Calu3 (cell line): ENCODE measurements around the gene SCRN3. TPM values are rescaled to one million over a fixed set of nuclear protein-coding genes. Genes with fewer than 3 reads are reported as not detected.

ENCODE experiments used
- BruUV-seq: library from RNA; stranded (reverse); fragments of 400-500 nt; replicated peaks from 2 replicates; lab custom pipeline; 2021; lab: Mats Ljungman, UMichigan
- CTCF ChIA-PET: fragments of 300-600 bp; sonication (Branson Sonifier 250); formaldehyde crosslinking; loops from one replicate; lab custom pipeline; 2022; ENCODE audit warnings: antibody characterized with exemption; lab: Charles Lee
- DNase-seq: peaks from one replicate; pipeline ENCODE4 v3.0.0; 2022
- H3K27ac Mint-ChIP-seq: one replicate; pipeline ENCODE4 v1.8.0; 2022; ENCODE audit warnings: mixed read lengths; ENCODE audit not compliant: unreplicated experiment
- H3K27me3 Mint-ChIP-seq: one replicate; pipeline ENCODE4 v1.8.0; 2022; ENCODE audit warnings: mixed read lengths; ENCODE audit not compliant: unreplicated experiment
- H3K36me3 Mint-ChIP-seq: one replicate; pipeline ENCODE4 v1.8.0; 2022; ENCODE audit warnings: mild to moderate bottlenecking, moderate library complexity, mixed read lengths; ENCODE audit not compliant: insufficient read depth, unreplicated experiment
- H3K4me1 Mint-ChIP-seq: one replicate; pipeline ENCODE4 v1.8.0; 2022; ENCODE audit warnings: mild to moderate bottlenecking, low read depth, mixed read lengths; ENCODE audit not compliant: unreplicated experiment
- H3K4me3 Mint-ChIP-seq: one replicate; pipeline ENCODE4 v1.8.0; 2022; ENCODE audit warnings: mild to moderate bottlenecking, low read depth, moderate library complexity, mixed read lengths; ENCODE audit not compliant: unreplicated experiment
- H3K9me3 Mint-ChIP-seq: one replicate; pipeline ENCODE4 v1.8.0; 2022; ENCODE audit warnings: low read depth, mixed read lengths; ENCODE audit not compliant: unreplicated experiment
- intact Hi-C: fragments of 100-400 bp; cut with micrococcal nuclease; formaldehyde crosslinking; loops from one replicate; pipeline ENCODE4 v1.10.0; 2022; ENCODE audit not compliant: unreplicated experiment
- total RNA-seq: library from RNA; stranded (reverse); gene quantifications from 2 replicates; pipeline ENCODE4 v1.2.3, GENCODE V29; 2022
- TF ChIP-seq, protein P1 (sequence below): fragments of 200-600 bp; IDR thresholded peaks from one replicate; pipeline ENCODE4 v1.8.0; 2022; ENCODE audit warnings: antibody characterized with exemption; ENCODE audit not compliant: unreplicated experiment

Gene SCRN3
- total RNA-seq, 1 experiment from 2014 or later: 31.5 TPM

DNA sequence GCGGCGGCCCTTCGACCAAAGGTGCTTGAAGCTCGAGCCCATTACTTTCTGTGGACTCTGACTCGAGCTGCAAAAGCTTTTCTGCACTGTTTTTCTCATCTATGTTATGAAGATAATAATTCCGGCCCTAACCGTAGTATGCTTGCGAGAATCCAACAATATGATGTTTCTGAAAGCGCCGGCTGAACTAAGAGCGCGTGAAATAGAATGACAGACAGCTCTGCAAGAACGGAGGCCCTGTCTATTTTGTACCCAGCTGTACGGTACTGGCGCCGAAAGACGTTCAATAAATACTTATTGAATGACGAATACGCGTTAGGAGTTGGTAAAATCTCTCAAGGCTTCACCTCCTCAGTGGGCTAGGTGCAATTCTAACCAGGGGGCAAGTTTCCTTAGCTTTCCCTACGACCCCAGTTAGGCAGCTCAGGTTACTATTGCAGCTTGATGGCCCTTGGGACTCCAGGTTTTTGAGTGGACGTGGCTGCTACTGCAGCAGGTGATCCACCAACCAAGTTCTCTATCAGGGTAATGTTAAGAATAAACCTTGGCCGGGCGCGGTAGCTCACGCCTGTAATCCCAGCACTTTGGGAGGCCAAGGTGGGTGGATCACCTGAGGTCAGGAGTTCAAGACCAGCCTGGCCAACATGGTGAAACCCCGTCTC lies 570 bp downstream of the SCRN3 start:
- DNase-seq: no peak
- no TSS peak for BruUV-seq
- peak overlapping the region; percentile 93 for H3K4me3 Mint-ChIP-seq
- H3K4me1 Mint-ChIP-seq: peaks cover 18% of the 10 kb centered on the region
- peaks cover 36% of the 10 kb centered on the region for H3K36me3 Mint-ChIP-seq
- peak overlapping the region; percentile 88 for H3K27ac Mint-ChIP-seq
- intact Hi-C loops: no loop called here
- TF ChIP-seq, protein P1, sequence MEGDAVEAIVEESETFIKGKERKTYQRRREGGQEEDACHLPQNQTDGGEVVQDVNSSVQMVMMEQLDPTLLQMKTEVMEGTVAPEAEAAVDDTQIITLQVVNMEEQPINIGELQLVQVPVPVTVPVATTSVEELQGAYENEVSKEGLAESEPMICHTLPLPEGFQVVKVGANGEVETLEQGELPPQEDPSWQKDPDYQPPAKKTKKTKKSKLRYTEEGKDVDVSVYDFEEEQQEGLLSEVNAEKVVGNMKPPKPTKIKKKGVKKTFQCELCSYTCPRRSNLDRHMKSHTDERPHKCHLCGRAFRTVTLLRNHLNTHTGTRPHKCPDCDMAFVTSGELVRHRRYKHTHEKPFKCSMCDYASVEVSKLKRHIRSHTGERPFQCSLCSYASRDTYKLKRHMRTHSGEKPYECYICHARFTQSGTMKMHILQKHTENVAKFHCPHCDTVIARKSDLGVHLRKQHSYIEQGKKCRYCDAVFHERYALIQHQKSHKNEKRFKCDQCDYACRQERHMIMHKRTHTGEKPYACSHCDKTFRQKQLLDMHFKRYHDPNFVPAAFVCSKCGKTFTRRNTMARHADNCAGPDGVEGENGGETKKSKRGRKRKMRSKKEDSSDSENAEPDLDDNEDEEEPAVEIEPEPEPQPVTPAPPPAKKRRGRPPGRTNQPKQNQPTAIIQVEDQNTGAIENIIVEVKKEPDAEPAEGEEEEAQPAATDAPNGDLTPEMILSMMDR: no peak
- no peaks in the 10 kb centered on the region for H3K9me3 Mint-ChIP-seq
- CTCF ChIA-PET: no interaction called here
- no peaks in the 10 kb centered on the region for H3K27me3 Mint-ChIP-seq

DNA sequence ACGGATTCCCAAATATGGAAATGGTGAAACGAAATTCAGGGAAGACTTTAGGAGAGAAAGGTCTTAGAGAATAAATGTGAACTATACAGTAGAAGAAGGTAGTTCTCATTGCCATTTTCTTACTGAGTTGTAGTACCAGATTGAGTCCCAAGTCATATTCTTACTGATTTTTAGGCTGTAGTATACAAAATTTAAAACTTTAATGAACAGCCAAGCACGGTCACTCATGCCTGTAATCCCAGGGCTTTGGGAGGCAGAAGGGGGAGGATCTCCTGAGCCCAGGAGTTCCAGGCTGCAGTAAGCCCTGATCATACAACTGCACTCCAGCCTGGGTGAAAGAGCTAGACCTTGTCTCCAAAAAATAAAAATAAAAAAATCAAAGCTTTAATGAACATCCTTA lies 2.2 kb downstream of the SCRN3 start:
- Mint-ChIP-seq H3K4me1 (peaks cover 10% of the 10 kb centered on the region), H3K9me3 (no peaks in the 10 kb centered on the region), H3K36me3 (peaks cover 23% of the 10 kb centered on the region), H3K27me3 (no peaks in the 10 kb centered on the region), H3K27ac (no peak overlapping the region), H3K4me3 (no peak overlapping the region)
- no TSS peak for BruUV-seq
- intact Hi-C loops: no loop called here
- no peak for DNase-seq
- TF ChIP-seq, protein P1: no peak
- CTCF ChIA-PET: no interaction called here

DNA sequence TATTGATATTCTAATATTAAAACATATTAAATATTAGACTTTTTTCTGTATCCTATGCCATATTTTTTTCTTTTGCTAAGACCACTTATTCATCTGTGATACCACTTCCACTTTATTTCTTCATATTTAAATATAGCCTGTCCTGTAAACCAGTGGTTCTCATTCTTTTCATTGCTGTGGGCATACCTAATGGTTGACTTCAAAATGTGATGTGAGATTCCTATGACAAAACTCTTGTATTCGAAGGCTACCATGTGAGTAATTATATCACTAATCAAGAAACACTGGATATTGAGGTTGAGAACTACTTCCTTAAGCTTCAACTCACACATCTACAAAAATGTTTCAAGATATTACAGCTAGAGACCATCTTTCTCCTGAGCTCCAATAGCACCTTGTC lies 3.6 kb downstream of the SCRN3 start:
- TF ChIP-seq, protein P1: no peak
- intact Hi-C loops: no loop called here
- H3K4me1 Mint-ChIP-seq: peaks cover 8% of the 10 kb centered on the region
- no peak for DNase-seq
- H3K27ac Mint-ChIP-seq: no peak overlapping the region
- CTCF ChIA-PET: no interaction called here
- no TSS peak for BruUV-seq
- H3K27me3 Mint-ChIP-seq: no peaks in the 10 kb centered on the region
- H3K9me3 Mint-ChIP-seq: no peaks in the 10 kb centered on the region
- H3K4me3 Mint-ChIP-seq: no peak overlapping the region
- H3K36me3 Mint-ChIP-seq: peaks cover 23% of the 10 kb centered on the region

DNA sequence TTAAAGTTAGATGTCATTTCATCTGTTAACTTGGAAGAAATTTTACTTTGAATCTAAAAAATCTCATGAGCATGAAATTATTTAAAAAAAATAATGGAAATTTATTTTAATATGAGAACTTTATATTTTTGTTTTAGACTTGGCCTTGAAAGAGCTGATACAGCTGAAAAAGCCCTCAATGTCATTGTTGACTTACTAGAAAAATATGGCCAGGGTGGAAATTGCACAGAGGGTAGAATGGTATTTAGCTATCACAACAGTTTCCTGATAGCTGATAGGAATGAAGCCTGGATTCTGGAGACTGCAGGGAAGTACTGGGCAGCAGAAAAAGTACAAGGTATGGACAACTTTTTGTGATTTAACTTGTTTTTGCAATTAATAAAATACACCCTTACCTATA lies 5.3 kb downstream of the SCRN3 start:
- Mint-ChIP-seq H3K9me3 (no peaks in the 10 kb centered on the region), H3K27ac (no peak overlapping the region), H3K27me3 (no peaks in the 10 kb centered on the region), H3K4me1 (peaks cover 8% of the 10 kb centered on the region), H3K4me3 (no peak overlapping the region), H3K36me3 (peaks cover 8% of the 10 kb centered on the region)
- intact Hi-C loops: no loop called here
- CTCF ChIA-PET: no interaction called here
- TF ChIP-seq, protein P1: no peak
- no TSS peak for BruUV-seq
- no peak for DNase-seq
